Endothelial cell of umbilical vein (primary cell): ENCODE data around the gene LMNB1.

ENCODE experiments used
- CTCF ChIP-seq, 2 donors: IDR thresholded peaks; 1 replicate in 1 of 2; 2 replicates in 1 of 2; pipeline ENCODE4 v1.5.1; 2011; ENCODE audit warnings: low read length in 2 of 2, mild to moderate bottlenecking in 2 of 2, moderate library complexity in 2 of 2, control low read depth in 1 of 2, inconsistent platforms in 1 of 2, low read depth in 1 of 2; ENCODE audit not compliant: insufficient read depth in 1 of 2; ENCODE audit errors: extremely low read depth in 1 of 2
- EZH2 ChIP-seq: IDR thresholded peaks from 2 replicates; pipeline ENCODE4 v1.6.1; 2012; ENCODE audit warnings: borderline replicate concordance, low read depth, mild to moderate bottlenecking, moderate library complexity, low read length, inconsistent platforms; ENCODE audit not compliant: severe bottlenecking
- JUN ChIP-seq: IDR thresholded peaks from 2 replicates; pipeline ENCODE4 v1.6.1; 2011; ENCODE audit warnings: borderline replicate concordance, low read depth; ENCODE audit not compliant: insufficient read length, insufficient read depth
- MYC ChIP-seq: IDR thresholded peaks from one replicate; pipeline ENCODE4 v1.6.1; 2011; ENCODE audit warnings: mild to moderate bottlenecking, low read depth, low read length
- POLR2A ChIP-seq: IDR thresholded peaks from 2 replicates; pipeline ENCODE4 v1.6.1; 2012; ENCODE audit warnings: low read depth, mild to moderate bottlenecking, control low read depth, low read length
- POLR2AphosphoS5 ChIP-seq: IDR thresholded peaks from 2 replicates; pipeline ENCODE4 v1.6.1; 2012; ENCODE audit warnings: low read depth, mild to moderate bottlenecking, control low read depth, low read length, moderate library complexity; ENCODE audit not compliant: insufficient read depth
- TF ChIP-seq, protein P1 (sequence below): IDR thresholded peaks from 2 replicates; pipeline ENCODE4 v1.6.1; 2011; ENCODE audit not compliant: insufficient read depth, insufficient read length

- TF ChIP-seq CTCF (IDR thresholded peaks at IDR 0.05; ENCODE audit: extremely low read depth in 1 of 2, insufficient read depth in 1 of 2, low read depth in 1 of 2, low read length in 2 of 2) (no peak), POLR2AphosphoS5 (no peak), EZH2 (no peak), MYC (no peak), POLR2A (no peak), JUN (no peak)
- TF ChIP-seq, protein P1, sequence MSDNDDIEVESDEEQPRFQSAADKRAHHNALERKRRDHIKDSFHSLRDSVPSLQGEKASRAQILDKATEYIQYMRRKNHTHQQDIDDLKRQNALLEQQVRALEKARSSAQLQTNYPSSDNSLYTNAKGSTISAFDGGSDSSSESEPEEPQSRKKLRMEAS, result no peak
These were observed 1.9 kb downstream of the LMNB1 start for GRCh38 chr5:126778675-126779403.
